H1 (cell line): ENCODE data around the gene IP6K1. TPM values are rescaled to one million over a fixed set of nuclear protein-coding genes. Genes with fewer than 3 reads are reported as not detected.

Source experiments
- ATF3 ChIP-seq: IDR thresholded peaks from 2 replicates; pipeline ENCODE4 v1.6.1; 2011; ENCODE audit warnings: low read depth, mild to moderate bottlenecking, low read length; ENCODE audit not compliant: insufficient read depth
- BCL11A ChIP-seq, 2 experiments: IDR thresholded peaks; one replicate each; pipeline ENCODE4 v1.6.1; 2011; ENCODE audit warnings: low read depth in 2 of 2, low read length in 2 of 2, mild to moderate bottlenecking in 2 of 2
- CHD1 ChIP-seq: IDR thresholded peaks from 2 replicates; pipeline ENCODE4 v1.6.1; 2012; ENCODE audit warnings: low read depth, low read length, improper control_type of control experiment
- CTCF ChIP-seq, 3 experiments: IDR thresholded peaks; 1 replicate in 2 of 3; 2 replicates in 1 of 3; pipeline versions ENCODE4 v1.5.1 to v1.6.1; 2011; ENCODE audit warnings: low read length in 3 of 3, mild to moderate bottlenecking in 3 of 3, inconsistent platforms in 2 of 3, low read depth in 1 of 3, moderate library complexity in 1 of 3; ENCODE audit not compliant: insufficient read depth in 1 of 3; ENCODE audit errors: control extremely low read depth in 1 of 3
- HDAC6 ChIP-seq: IDR thresholded peaks from one replicate; pipeline ENCODE4 v1.7.1; 2012; ENCODE audit warnings: low read depth, mild to moderate bottlenecking, inconsistent platforms, low read length, moderate library complexity
- KDM4A ChIP-seq: IDR thresholded peaks from one replicate; pipeline ENCODE4 v1.7.1; 2012; ENCODE audit warnings: low read depth, mild to moderate bottlenecking, moderate library complexity, low read length, inconsistent platforms; ENCODE audit not compliant: severe bottlenecking
- NRF1 ChIP-seq: IDR thresholded peaks from 2 replicates; pipeline ENCODE4 v1.6.1; 2011; ENCODE audit warnings: mild to moderate bottlenecking, low read depth, low read length, improper control_type of control experiment
- RAD21 ChIP-seq, 2 experiments: IDR thresholded peaks in 1 of 2; conservative IDR thresholded peaks in 1 of 2; 2 replicates each; pipeline ENCODE4 v1.6.1; 2011; ENCODE audit warnings: low read depth in 2 of 2, low read length in 2 of 2, improper control_type of control experiment in 1 of 2, inconsistent platforms in 1 of 2, mild to moderate bottlenecking in 1 of 2, moderate library complexity in 1 of 2
- polyA plus RNA-seq, 7 experiments: library from polyadenylated mRNA; depleted of rRNA in 3 of 7; stranded (reverse) in 5 of 7; unstranded in 2 of 7; fragments of >200 nt in 5 of 7; fragments of 200-250 nt in 2 of 7; gene quantifications; 1 replicate in 5 of 7; 2 replicates in 1 of 7; 4 replicates in 1 of 7; pipeline versions ENCODE4 v1.2.1 to v1.2.3, GENCODE V29; 2011 to 2013; ENCODE audit warnings: missing spikeins in 2 of 7, mixed read lengths in 2 of 7
- total RNA-seq: library from RNA; stranded (reverse); fragmentation: NEBNext Ultra II Directional; extraction: Animal tissue kit (Norgen Biotek cat#: 25700); gene quantifications from 2 replicates; pipeline ENCODE4 v1.2.1, GENCODE V29; 2021

The IP6K1 gene
- total and polyA plus RNA-seq, 2 of the 8 experiments (the other 6 are each of a cell fraction or from before 2014, with no cell fraction given): 31.5 to 35.2 TPM

DNA sequence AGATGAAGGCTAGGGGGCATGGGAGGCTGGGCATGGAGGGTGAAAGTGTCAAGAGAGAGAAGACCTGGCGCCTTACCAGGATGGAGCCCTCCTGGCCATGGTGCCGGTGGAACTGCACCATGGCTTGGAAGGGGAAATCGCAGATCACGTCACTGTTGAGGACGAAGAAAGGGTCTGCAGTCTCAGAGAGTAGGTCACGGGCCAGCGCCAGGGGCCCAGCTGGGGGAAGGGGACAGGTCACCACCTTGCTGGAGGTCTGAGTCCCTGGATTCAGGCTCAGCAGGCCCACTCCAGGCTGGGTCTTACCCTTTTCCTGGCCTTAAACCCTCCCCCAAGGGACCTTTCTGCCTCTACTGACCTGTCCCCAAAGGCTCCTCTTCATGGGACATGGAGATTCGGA is 63.4 kb downstream of the IP6K1 start (continued):
- TF ChIP-seq ATF3 (no peak), RAD21 (IDR thresholded peaks at IDR 0.05 in 1 of 2, conservative IDR thresholded peaks at IDR 0.05 in 1 of 2; ENCODE audit: low read depth in 2 of 2, low read length in 2 of 2) (no peak), NRF1 (no peak), BCL11A (IDR thresholded peaks at IDR 0.05; ENCODE audit: low read depth in 2 of 2, low read length in 2 of 2) (no peak), KDM4A (no peak), CTCF (IDR thresholded peaks at IDR 0.05; ENCODE audit: control extremely low read depth in 1 of 3, insufficient read depth in 1 of 3, low read depth in 1 of 3, low read length in 3 of 3) (no peak), HDAC6 (no peak), CHD1 (no peak)
